GM19438 (cell line): ENCODE measurements around the gene ZBTB7C.

ENCODE experiments used
- ATAC-seq: cut with Tn5 transposase; IDR thresholded peaks from one replicate; pipeline ENCODE4 v1.9.1; 2021; ENCODE audit warnings: low read depth; ENCODE audit not compliant: unreplicated experiment

The ZBTB7C gene

DNA sequence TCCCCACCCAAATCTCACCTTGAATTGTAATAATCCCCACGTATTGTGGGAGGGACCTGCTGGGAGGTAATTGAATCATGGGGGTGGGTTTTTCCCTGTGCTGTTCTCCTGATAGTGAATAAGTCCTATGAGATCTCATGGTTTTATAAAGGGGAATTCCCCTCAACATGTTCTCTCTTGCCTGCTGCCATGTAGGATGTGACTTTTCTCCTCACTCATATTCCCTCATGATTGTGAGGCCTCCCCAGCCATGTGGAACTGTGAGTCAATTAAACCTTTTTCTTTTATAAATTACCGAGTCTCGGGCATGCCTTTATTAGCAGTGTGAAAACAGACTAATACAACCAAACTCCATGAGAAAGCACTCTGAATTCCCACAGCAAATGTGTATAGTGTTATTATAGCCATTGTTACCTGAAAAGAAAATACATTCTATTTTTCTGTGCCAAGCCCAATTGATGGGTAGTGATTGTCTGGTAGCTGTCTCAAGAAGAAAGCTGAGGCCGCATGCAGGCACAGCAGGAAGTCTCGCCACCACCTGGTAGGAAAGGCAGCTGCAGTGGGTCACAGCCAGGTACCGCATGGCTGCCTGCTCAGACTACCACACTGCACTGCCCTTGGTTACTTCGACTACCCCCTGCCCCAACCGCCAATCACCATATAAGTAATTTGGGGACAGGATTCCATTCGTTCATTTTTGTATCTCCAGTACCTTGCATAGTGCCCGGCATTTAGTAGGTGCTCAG, 10.3 kb upstream of the ZBTB7C start:
- no peak for ATAC-seq

DNA sequence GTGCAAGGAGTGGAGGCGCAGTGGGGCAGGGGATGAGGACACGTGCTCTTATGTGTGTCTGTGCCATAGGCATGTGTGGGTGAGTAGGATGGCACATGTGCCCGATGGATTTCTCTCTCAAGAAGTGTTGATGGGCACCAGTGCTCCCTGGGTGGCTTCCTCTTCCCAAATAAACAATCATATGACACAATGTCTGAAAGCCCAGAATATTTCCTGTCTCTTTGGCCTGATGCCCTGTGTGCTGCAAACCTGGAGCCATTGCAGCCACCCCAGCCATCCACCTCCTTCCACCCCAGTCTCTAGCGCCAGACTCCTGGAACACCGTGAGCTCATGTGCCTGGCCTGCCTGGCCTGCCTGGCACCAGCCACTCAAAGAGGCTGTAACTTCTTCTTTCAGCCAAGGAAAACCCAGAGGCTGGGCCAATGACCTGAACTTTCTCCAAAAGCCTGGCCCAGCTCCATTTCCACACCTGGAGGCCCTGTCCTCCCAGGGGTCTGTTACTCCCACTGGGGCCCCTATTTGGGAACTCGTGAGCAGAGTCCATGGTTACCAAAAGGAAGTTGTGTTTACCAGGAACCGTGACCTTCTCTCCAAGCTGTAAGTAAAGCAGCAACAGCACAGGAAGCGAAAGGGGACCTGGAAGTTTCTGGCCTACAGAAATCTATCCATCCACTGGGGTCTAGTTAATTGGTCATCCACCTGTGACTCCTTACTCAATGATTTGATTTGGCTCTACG, 9.5 kb upstream of the ZBTB7C start:
- no peak for ATAC-seq

DNA sequence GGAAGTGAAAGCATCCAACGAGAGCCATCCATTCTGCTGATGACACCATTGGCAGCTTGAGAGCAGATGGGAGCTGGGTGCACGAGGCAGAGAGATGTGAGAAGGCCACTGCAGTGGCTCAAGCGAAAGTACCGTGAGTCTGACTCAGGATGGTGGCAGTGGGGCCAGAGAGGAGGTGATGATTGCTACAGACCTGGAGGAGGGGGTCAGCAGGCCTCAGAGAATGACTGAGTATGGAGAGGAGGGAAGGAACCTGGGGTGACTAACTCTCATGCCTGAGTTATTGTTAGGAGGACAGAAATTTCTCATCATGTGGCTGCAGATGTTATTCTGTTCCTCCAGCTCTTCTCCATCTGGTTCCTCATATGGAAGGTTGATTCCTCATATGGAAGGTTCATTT, 8.8 kb upstream of the ZBTB7C start:
- ATAC-seq, result no peak

DNA sequence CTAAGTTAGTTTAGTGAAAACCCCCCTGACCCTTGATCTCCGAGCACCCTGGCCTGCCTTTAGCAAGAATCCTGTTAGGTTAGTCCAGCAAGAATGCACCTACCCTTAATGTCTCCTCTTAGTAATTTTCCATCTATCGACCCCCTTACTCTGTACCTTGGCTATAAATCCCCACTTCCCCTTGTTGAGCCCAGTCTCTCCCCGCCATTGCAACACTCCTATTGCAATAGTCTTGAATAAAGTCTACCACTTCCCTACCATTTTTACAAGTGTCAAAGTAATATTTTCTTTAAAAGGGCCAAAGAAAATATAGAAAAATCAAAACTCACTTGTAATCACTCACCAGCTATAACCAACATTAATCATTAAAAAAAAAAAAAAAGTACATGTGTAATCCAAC, 4.2 kb upstream of the ZBTB7C start:
- ATAC-seq, result no peak

DNA sequence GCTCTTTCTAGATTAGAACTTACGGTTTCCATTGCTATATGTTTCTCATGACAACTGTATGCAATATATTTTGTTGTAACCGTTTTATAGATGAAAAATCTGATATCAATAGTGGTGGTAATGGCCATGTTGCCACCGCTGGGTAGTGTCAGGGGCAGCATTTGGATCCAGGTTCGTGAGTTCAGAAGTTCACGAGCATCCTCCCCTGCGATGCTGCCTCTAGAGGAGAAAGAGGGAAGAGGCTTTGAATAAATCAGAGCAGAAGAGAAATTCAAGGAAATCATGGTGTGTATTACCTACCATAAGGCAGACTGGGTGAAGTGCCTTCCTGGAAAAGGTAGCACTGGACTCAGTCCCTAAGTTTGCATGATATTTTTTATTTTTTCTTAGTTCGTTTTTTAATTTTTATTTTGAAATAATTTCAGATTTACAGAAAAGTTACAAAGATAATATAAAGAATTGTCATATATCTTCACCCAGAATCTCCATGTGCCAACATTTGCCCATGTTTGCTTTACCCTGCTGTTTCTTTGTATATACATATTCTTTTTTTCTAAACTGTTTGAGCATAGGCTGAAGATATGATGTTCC, 3.3 kb upstream of the ZBTB7C start:
- no peak for ATAC-seq

DNA sequence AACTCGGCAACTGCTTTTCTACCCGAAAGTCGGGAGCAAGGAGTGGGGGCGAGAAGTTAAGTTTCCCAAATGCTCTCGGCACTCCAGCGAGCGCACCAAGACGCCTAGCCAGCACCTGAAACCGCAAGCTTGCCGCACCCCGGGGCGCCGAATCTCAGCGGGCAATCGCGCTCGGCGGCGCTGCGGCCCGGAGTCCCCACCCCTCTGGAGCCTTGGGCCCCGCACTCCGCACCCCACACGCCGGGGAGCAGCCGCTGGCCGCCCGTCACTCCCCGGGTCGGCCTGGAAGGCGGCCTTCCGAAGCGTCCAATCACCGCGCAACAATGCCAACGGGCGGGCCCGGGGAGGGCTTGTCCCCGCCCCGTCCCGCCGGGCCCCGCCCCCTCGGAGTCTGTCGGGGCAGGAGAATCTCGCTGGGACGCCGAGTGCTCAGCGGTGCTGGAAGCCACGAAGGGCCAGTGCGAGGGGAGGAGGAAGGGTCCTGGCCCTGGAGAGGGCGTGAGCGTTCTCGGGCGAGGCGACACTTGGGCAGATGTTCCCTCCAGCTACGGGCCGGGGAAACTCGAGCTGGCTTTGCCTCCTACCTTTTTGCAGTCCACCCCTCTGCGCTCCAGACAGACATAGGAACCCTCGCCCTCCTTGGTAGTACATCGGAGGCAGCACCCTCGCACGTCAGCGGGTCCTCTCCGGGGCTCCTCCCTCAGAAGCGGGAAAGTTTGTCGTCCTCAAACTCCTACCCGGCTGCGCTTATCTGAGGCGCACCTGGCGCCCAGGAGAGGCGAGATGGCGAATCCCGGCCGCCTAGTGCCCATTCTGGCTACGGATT, 1.1 kb upstream of the ZBTB7C start:
- peak; percentile 91 for ATAC-seq

DNA sequence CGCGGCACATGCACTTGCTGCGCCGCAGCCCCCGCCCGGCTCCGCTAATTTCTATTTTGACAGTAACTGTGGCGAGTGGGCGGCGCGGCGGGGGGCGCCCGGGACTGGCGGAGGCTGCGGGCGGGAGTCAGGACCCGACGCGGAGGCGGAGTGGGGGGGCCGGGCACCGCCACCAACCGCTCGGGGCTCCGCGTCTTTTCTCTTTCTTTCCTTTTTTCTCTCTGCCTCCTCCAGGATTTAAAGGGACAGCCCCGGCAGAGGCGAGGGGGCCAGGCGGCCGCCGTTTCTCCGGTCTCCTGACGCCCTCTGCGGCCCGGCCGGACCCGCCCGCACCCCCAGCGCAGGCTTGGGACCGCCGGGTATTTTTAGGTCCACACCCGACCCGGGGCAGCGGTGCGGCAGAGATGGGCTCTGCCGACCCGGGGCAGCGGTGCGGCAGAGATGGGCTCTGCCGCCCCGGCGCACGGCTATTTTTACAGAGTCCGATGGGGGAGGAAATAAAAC, 460 bp upstream of the ZBTB7C start:
- ATAC-seq, result no peak

DNA sequence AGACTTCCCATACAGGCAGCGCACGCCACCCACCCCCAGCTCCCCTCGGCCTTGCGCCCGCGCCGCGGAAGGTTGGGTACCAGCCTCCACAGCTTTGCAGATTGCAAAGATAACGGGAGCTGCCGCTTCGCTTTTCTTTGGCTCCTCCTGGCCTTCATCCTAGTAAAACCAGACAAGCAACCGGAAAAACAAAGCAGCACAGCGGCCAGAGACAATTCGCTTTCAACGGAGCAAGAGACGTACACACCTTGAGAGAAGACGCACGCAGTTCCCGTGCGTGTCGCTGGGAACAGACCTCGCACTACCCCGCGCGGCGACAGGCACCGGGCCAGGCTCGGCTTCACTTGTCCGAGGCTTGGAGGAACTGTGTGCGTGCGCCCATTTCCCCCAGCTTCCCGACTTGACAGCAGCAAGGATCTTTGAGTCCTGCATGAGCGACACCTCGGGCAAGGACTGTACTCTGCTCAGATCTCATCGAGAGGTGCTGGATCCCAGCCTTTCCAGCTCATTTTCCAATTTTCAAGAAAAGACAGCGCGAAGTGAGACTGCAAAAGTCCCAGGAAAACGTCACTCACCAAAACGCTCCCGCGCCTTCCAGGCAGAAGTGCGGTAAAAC, 964 bp downstream of the ZBTB7C start:
- no peak for ATAC-seq

DNA sequence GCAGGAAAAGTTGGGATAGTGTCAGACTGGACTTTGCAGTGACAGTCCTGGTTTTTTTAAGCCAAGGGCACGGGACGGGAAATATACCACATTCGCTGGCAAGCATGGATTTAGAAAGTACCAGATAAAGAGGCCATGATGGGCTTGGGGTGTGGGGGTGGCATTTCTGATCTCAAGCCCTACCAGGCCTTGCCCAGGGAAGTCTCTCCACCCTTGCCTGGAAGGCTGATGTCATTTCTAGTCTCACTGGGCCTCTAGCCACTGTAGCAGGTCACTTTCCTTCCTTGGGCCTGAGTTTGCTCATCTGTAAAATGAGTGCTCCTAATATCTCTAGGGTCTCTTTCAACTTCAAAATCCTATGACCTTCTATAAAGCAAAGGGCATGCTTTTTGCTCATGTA, 1.8 kb downstream of the ZBTB7C start:
- ATAC-seq, result no peak

DNA sequence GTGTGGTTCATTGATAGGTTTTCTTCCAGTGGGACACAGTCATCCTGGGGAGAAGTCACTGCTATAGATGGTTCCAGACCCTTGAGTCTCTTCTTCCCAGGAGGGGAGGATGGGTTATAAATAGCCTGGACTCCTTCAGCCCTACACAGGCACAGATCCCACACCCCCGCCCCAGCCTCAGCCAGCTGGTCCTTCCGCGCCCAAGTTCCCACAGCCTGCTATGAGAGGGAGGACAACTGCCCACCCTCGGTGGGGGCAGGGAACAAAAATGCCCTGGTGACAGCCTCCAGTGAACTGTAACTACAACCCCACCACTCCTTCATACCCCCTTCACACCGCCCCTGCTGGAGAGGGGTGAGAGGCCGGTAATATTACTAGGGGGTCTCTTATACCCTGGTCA, 3.2 kb downstream of the ZBTB7C start:
- ATAC-seq, result no peak

DNA sequence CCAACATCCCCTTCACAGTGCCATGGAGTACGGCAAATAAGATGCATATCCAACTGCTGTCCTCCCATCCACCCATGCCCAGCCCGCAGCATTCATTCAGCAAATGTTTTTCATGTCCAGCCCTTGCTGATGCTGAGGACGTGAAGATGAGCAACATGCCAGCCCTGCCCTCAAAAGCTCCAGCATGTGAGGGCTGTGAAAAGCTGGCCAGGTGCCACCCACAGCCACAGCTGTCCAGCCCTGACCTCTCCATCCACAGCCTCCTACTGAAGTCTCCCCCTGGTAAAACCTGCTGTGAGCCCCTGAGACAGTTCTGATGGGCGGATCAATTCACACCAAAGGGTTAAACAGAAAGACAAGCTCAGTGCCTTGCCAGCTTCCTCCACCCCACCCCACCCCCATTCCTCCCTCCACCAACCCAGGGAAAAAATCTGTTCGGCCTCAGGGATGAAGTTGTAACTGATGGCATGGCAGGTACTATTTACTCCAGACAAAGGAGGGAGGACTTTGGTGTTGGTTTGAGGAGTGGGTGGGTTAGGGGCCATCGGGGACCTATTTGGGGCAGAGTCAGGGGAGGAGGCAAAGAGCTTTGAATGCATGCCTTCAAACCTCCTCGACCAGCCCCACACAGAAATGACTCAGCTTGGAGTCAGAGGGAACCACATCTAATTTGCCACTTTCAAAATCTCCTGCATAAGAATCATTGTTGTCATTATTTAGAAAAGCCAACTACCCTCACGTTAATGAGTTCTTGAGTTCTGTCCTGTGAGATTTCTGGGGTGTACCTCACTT, 4.3 kb downstream of the ZBTB7C start:
- no peak for ATAC-seq

DNA sequence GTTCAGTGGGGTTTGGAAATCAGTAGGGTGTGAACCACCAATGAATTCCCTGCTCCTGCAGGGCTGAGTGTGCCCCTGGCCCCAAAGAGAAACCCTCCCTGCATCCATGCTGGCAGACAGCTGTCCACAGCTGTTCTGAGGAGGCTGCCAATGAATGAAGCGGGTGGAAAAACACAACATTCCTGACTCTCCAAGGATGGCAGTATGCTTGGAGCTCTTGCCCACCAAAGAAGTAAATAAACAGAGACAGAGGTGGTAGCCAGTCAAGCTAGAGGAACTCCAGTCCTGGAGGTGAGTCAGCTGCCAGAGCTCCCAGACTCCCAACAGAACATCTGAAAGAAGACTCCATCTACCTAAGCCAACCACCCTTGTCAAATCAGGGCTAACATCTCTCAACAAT, 6.2 kb downstream of the ZBTB7C start:
- no peak for ATAC-seq

DNA sequence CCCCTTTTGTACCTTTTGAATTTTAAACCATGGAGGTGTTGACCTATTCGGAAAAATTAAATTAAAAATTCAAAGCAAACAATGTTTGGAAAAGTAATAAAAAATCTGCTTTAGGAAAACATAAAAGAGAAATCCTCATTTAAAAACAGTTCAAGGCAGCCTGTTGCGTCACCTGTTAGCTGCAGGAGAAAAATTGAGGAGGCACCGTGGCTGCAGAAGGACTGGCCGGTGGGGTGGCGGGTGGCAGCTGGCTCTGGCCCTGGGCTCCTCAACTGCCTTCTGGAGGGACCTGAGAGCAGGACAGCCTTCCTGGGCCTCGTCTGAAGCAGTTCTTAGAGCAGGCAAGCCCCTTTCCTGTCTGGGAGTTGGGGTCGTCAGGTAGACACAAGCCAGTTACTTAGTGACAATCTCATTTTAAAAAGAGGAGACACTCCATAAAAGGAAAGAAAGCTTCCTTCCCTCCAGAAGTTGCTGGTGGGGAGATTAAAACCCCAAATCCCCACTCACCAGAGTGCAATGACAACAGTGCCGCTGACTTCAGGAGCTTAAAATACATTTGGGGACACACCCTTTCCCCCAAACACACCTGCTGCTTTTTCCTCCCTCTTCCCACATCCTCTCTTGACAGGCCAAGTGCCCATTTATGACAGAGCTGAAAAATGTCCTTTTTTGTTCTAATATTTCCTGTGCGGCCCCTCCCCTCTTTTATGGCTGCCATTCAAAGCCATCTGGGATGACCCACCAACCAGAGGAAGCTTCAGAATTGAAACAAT, 9.7 kb downstream of the ZBTB7C start:
- no peak for ATAC-seq

DNA sequence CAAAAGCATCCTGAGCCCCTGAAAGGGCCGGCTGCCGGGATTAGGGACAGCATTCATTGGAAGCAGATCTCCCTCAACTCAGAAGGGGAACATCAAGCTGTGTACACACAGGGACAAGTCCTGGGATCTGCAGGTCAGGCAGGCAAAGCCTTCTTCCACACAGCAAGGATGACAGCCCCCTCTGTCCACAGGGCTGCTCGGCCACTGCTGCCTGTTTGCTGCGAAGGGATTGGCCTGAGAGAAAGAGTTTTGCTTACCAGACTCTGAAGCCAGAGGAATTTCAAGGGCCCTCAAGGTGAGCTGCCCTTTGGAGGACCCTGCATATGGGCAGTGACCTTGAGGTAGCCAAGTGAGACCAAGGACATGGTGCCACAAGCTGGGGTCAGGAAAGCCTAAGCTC, 11.1 kb downstream of the ZBTB7C start:
- ATAC-seq, result no peak

DNA sequence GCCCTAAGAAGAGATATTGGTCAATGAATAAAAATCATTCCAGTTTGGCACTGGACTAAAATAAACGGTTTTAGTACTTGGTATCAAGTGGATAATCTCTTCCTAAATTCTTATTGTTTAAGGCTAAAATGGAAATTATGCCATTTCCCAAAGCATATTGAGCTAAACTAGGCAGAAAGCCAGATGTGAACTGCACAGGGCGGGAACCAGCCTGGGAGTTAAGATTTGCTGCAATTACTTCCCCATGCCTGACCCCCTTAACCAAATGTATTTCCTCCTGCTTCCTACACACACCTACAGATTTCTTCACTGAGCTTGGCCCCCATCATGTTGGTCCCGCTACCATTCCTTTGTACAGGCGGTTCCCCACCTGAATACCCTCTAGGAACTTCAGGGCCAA, 12.2 kb downstream of the ZBTB7C start:
- no peak for ATAC-seq

DNA sequence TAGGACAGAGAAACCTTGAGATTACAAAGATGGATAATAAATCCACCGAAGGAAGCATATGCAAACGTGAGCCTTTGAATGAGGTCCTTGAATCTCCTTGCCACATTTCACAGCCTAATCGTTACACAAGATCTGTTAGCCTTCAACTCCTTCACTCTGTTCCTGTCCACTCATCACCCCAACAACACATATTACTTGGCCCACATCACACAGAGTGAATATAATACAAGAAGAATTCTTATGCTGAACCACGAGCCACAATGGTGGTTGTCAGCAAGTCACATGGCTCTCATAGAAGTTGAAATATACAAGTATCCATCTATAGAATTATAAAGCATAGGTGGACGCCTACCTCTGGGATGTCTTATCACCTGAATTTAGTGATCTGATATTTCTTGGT, 12.6 kb downstream of the ZBTB7C start:
- no peak for ATAC-seq

DNA sequence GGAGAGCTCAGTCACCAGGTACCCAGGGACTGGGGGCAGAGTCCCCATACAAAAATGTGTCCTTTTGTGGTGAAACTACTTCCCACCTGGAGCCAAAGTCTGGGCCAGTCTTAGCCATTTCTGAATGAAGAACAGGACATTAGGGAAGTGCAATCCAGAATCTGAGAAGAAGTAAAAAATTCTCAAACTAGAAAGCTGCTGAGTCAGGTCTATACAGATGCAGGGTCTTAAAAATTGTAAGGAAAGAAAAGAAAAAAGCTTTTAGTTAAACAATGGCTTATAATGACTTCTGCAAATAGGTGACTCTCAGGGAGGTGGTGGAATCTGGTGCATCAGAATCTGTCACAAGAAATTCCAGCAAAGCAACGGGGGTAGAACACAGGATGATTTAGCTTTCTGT, 13.5 kb downstream of the ZBTB7C start:
- ATAC-seq, result no peak

DNA sequence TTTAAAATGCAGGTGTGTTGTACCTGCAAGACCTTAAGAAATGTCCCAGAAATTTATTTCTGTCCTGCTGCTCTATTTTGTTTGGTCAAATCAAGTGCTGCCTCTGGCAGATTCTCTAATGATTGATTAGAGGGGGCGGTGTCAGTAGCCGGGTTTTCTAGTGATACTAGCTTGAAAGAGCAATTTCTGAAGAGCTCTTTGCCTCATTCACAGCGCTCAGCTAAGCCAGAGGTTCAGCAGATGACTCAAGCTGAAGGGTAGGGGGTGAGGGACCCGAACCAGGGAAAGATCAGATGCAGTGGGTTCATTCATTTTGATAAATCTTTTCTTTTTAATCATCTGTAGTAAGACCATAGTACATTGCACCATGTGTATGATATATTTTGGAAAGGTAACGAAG, 15.0 kb downstream of the ZBTB7C start:
- no peak for ATAC-seq

DNA sequence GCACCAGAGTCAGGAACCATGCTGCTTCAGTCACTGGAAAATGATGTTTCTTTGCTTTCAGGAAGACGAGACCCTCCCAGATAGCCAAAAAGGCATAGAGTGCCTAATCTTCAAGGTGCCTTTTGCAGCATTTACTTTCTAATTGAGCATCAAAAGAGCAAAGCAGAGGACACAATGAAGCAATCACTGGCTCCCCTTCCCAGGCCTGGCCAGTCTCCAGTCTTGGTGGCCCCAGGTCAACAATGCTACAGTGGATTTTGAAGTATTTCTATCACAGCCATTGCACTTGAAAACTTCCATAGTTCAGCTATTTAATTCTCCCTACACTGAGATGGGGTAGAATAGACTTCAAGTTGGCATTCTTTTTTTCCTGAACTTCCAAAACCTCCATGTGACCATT, 15.4 kb downstream of the ZBTB7C start:
- ATAC-seq, result no peak
